T-helper 2 cell treated with Interferon-gamma antibody and Interleukin-4, amounts not matched to agents 5 μg/mL and 100 μg/mL, for 36 hours (primary cell): ENCODE measurements around the gene EI24.

Source experiments
- DNase-seq: peaks from one replicate; pipeline ENCODE4 v3.0.0; 2021; ENCODE audit warnings: low spot score
- H3K27ac Mint-ChIP-seq: one replicate; pipeline ENCODE4 v1.8.0; 2021; ENCODE audit warnings: mild to moderate bottlenecking, mixed read lengths
- H3K27me3 Mint-ChIP-seq: one replicate; pipeline ENCODE4 v1.8.0; 2021; ENCODE audit warnings: low read depth, mixed read lengths
- H3K36me3 Mint-ChIP-seq: one replicate; pipeline ENCODE4 v1.8.0; 2021; ENCODE audit warnings: low read depth, mixed read lengths
- H3K4me1 Mint-ChIP-seq: one replicate; pipeline ENCODE4 v1.8.0; 2021; ENCODE audit warnings: low read depth, mixed read lengths
- H3K4me3 Mint-ChIP-seq: one replicate; pipeline ENCODE4 v1.8.0; 2022; ENCODE audit warnings: mild to moderate bottlenecking, moderate library complexity, mixed read lengths
- H3K9me3 Mint-ChIP-seq: one replicate; pipeline ENCODE4 v1.8.0; 2021; ENCODE audit warnings: mixed read lengths

The EI24 gene

DNA sequence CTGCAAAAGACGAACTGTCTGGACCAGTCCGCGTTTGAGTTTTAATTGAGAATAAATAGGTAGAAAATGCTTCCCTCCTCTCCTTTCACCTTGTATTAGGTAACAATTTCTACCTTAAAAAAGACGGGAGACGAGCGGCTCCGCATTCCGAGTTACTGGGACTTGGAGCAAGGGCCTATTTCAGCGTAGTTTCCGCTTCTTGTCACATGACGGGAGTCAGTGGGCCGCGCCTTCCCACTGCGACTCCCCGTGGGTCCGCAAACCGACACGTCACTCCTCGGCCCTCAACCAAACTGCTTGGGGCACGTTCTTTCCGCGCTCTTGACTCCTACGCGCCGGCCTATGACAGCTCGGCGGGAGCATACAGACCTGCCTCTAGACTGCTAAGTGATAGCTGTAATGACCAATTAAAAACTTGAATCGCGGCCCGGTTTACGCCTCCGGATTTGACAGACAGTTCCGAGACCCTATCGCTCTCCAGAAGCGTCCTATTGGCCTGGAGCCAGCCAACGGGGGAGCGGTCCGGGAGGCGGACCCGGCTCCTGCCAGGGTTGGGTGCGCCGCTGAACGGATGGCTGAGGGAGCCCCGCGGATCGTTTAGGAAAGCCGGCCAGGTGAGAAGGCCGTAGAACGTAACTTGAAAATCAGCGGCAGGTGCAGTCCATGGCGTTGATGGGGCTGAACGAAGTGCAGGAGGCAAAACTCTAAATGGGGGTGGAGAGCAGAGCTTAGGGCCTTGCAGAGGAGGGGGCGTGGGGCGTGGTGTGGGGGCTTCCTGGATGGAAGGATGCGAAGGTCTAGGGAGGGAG is 23.2 kb downstream of the EI24 start, which contains the start of gene STT3A:
STT3A (plus strand) TSS at position 548 of the 809 bp plus-strand sequence. CDS start 3,064 bp downstream, outside the sequence.
- Mint-ChIP-seq H3K4me3 (peak within 1 kb of the TSS; percentile 100), H3K9me3 (no peaks in the 10 kb centered on the region), H3K36me3 (peaks cover 34% of the 10 kb centered on the region), H3K27me3 (no peaks in the 10 kb centered on the region), H3K27ac (peak within 1 kb of the TSS; percentile 96), H3K4me1 (peaks cover 35% of the 10 kb centered on the region)
- peak; percentile 99 for DNase-seq

DNA sequence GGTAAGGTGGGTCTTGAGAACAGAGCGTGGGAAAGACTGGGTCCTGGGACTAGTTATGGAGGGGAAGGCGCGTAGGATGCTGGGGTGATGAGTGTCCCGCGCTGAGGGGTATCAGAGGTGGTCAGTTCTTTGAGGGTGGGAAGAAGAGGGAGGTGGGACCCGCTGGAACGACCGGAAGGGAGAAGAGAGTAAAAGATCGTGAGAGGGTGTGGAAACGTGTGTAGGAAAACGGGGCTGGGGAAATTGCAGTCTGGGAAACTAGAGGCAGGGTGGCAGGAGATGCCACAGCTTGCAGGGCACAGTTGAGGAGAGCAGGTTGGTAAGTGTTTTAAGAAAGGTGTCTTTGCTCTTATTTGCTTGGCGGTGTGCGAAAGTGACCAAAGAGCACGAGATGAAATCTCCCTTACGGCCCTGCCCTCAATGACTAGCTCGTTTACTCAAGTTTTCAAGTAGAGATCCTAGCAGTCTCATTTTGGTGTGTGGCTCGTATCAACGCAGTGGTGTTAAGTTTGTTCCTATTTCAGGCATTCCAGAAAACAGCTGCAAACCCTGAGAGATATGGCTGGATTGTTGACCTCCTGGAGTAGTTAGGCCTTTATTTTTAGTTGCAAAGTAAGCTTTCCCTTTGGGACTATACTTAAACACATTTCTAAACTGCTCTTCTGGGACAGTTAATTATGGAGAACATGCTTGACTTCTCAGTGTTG is 24.0 kb downstream of the EI24 start:
- DNase-seq = no peak
- Mint-ChIP-seq H3K4me1 (peaks cover 34% of the 10 kb centered on the region), H3K9me3 (no peaks in the 10 kb centered on the region), H3K4me3 (peak overlapping the region; percentile 100), H3K36me3 (peaks cover 41% of the 10 kb centered on the region), H3K27me3 (no peaks in the 10 kb centered on the region), H3K27ac (peak overlapping the region; percentile 96)

DNA sequence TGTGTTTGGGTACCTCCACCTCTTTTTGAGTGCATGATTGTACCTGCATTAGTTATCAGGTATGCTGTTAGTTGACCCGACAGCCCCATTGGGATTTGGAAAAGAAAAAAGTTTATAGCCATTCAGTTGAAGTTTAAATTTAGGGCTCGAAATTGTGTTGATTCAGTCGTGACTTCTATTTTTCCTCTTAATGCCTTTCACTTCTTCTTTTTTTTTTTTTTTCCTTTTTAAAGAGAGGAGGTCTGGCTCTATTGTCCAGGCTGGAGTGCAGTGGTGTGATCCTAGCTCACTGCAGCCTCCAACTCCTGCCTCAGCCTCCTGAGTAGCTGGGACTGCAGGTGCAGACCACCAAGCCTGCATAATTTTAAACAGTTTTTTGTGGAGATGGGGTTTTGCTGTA is 25.7 kb downstream of the EI24 start:
- Mint-ChIP-seq H3K9me3 (no peaks in the 10 kb centered on the region), H3K4me3 (peak overlapping the region; percentile 100), H3K36me3 (peaks cover 49% of the 10 kb centered on the region), H3K4me1 (peaks cover 28% of the 10 kb centered on the region), H3K27me3 (no peaks in the 10 kb centered on the region), H3K27ac (peak overlapping the region; percentile 53)
- no peak for DNase-seq

DNA sequence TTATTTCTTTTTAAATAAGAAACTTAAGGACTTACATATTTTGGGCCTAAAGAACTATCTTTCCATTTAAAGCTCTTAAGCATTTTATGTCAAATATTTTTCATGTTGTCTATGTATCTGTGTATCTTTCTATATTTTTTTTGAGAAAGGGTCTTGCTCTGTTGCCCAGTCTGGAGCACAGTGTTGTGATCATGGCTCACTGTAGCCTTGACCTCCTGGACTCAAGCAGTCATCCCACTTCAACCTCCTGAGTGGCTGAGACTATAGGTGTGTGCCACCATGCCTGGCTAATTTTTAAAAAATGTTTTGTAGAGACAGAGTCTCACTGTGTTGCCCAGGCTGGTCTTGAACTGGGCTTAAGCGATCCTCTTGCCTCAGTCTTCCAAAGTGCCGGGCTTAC is 31.4 kb downstream of the EI24 start:
- Mint-ChIP-seq H3K27ac (no peak overlapping the region), H3K4me1 (peaks cover 6% of the 10 kb centered on the region), H3K9me3 (no peaks in the 10 kb centered on the region), H3K4me3 (no peak overlapping the region), H3K27me3 (no peaks in the 10 kb centered on the region), H3K36me3 (peaks cover 67% of the 10 kb centered on the region)
- no peak for DNase-seq

DNA sequence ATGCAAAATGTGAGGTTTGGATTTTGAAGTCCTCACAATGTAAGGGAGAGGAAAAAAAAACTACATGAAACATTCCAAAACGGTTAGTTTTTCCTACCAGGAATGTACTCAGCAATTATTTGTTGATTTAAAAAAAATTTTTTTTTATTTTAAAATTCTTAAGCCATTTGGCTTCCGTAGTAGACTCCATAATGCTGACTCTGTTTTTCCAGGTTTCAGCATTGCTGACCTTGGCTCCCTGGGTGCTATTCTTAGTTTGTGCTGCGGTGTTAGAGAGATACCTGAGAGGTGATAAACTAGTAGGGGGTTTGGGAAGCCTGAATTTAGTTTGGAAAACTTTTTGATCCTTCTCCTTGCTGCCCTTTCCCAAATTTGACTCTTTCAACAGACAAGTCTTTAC is 33.9 kb downstream of the EI24 start:
- no peak overlapping the region for H3K4me3 Mint-ChIP-seq
- DNase-seq = no peak
- H3K36me3 Mint-ChIP-seq = peaks cover 65% of the 10 kb centered on the region
- H3K27me3 Mint-ChIP-seq = no peaks in the 10 kb centered on the region
- no peaks in the 10 kb centered on the region for H3K9me3 Mint-ChIP-seq
- peaks cover 2% of the 10 kb centered on the region for H3K4me1 Mint-ChIP-seq
- no peak overlapping the region for H3K27ac Mint-ChIP-seq

DNA sequence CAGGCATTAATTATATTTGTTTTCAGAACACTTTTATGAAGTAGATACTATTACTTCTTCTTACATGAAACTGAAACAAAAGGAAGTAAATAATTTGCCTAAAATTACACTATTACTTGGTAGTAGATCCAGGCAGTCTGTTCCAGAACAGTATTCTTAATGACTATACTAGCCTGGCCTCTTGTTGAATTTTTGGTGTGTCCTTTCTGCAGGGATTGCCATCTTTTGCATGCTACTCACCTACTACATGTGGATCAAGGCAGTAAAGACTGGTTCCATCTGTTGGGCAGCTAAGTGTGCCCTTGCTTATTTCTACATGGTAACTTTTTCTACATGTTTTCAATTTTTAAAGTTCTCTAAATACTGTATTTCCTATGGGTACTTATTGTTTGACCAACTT is 36.1 kb downstream of the EI24 start:
- Mint-ChIP-seq H3K27ac (no peak overlapping the region), H3K27me3 (no peaks in the 10 kb centered on the region), H3K4me1 (peaks cover 2% of the 10 kb centered on the region), H3K9me3 (no peaks in the 10 kb centered on the region), H3K36me3 (peaks cover 71% of the 10 kb centered on the region), H3K4me3 (no peak overlapping the region)
- DNase-seq = no peak

DNA sequence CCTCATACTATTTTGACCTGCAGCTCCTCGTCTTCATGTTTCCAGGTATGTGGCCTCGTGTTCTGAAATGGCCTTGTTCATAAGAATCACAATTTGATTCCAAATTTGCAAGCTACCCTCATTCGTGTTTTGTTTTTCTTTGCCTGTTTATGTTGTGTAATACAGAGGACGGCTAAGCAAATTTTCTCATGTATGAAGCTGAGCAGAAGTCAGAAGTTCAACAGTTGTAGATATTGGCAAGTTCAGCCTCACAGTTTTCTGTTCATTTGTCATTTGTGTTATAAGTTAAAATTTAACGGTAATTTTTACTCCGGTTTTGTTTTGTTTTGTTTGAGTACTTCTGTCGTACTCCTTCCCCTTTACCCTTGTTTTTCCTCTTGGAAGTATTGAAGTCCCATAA is 40.3 kb downstream of the EI24 start:
- Mint-ChIP-seq H3K4me3 (no peak overlapping the region), H3K4me1 (peaks cover 2% of the 10 kb centered on the region), H3K9me3 (no peaks in the 10 kb centered on the region), H3K27me3 (no peaks in the 10 kb centered on the region), H3K36me3 (peaks cover 68% of the 10 kb centered on the region), H3K27ac (no peak overlapping the region)
- no peak for DNase-seq

DNA sequence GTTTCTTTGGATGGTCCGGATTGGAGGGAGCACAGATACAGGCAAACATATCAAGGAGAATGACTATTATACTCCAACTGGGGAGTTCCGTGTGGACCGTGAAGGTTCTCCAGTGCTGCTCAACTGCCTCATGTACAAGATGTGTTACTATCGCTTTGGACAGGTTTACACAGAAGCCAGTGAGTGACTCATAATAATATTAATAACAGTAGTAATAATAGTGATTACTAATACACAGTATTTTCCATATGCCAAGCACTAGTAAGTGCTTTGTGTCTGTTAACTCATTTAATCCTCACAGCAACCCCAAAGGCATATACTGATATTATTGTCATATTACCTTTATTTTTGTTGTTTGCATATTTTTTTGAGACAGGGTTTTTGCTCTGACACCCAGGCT is 49.1 kb downstream of the EI24 start:
- no peaks in the 10 kb centered on the region for H3K4me1 Mint-ChIP-seq
- H3K36me3 Mint-ChIP-seq = peaks cover 65% of the 10 kb centered on the region
- no peaks in the 10 kb centered on the region for H3K9me3 Mint-ChIP-seq
- no peak for DNase-seq
- H3K27me3 Mint-ChIP-seq = no peaks in the 10 kb centered on the region
- no peak overlapping the region for H3K4me3 Mint-ChIP-seq
- no peak overlapping the region for H3K27ac Mint-ChIP-seq

DNA sequence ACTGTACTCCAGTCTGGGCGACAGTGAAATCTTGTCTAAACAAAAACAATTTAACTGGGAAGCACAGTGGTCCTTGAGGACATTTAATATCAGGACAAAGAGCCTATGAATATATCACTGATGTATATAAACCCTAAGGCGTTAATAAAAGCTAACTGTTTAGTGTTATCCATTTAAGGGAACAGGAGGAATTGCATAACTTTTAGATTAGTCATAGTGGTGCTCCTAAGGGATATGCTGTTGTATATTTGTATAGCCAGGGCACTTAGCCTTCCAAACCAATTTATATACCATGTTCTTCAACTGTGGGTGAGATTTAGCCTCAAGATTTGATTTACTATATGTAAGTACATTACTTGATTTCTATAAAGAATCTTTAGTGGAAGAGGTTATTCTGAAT is 52.7 kb downstream of the EI24 start:
- peaks cover 53% of the 10 kb centered on the region for H3K36me3 Mint-ChIP-seq
- no peak overlapping the region for H3K4me3 Mint-ChIP-seq
- H3K4me1 Mint-ChIP-seq = peaks cover 7% of the 10 kb centered on the region
- H3K9me3 Mint-ChIP-seq = no peaks in the 10 kb centered on the region
- no peak overlapping the region for H3K27ac Mint-ChIP-seq
- no peak for DNase-seq
- H3K27me3 Mint-ChIP-seq = no peaks in the 10 kb centered on the region

DNA sequence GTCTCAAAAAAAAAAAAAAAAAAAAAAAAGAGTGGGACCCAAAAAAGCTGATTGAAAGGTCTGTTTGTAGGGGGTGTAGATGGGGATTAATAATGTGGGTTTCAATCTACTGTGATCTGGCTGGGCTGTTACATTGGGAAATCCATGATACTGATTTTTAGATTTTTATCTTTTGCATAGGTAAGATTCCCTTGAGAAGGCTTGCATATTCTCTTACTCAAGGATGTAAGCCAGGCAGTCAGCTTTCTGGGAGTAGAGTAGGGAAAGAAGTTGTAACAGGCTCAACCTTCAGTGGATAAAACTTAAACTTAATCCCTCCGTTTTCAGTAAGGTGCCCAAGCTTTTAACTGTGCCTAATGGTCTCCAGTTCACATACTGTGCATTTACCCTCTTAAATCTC is 53.8 kb downstream of the EI24 start:
- Mint-ChIP-seq H3K36me3 (peaks cover 53% of the 10 kb centered on the region), H3K9me3 (no peaks in the 10 kb centered on the region), H3K27me3 (no peaks in the 10 kb centered on the region), H3K4me1 (peaks cover 14% of the 10 kb centered on the region), H3K27ac (peak overlapping the region; percentile 16), H3K4me3 (no peak overlapping the region)
- no peak for DNase-seq

DNA sequence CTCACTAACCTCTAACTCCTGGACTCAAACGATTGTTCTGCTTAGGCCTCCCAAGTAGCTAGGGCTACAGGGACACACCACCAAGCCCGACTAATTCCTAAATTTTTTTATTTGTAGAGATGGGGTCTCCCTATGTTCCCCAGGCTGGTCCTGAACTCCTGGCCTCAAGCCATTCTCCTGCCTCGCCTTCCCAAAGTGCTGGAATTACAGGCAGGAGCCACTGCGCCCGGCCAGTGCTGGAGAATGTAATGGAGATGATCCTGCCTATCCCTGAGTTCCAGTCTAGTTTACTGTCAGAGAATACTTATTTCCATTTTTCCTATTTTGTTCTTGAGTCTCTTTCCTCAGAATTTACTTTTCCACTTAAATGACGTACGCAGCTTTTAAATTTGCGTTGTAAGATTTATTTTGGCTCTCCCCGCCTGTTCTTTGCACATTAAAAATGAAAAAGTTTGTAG is 55.5 kb downstream of the EI24 start, which contains the start of gene CHEK1:
CHEK1 (plus strand) TSS at position 408 of the 458 bp plus-strand sequence. CDS start 1,606 bp downstream, outside the sequence.
- no peaks in the 10 kb centered on the region for H3K9me3 Mint-ChIP-seq
- H3K4me1 Mint-ChIP-seq = peaks cover 16% of the 10 kb centered on the region
- no peaks in the 10 kb centered on the region for H3K27me3 Mint-ChIP-seq
- H3K4me3 Mint-ChIP-seq = peak within 1 kb of the TSS; percentile 92
- H3K27ac Mint-ChIP-seq = peak within 1 kb of the TSS; percentile 98
- no peak for DNase-seq
- H3K36me3 Mint-ChIP-seq = peaks cover 42% of the 10 kb centered on the region

DNA sequence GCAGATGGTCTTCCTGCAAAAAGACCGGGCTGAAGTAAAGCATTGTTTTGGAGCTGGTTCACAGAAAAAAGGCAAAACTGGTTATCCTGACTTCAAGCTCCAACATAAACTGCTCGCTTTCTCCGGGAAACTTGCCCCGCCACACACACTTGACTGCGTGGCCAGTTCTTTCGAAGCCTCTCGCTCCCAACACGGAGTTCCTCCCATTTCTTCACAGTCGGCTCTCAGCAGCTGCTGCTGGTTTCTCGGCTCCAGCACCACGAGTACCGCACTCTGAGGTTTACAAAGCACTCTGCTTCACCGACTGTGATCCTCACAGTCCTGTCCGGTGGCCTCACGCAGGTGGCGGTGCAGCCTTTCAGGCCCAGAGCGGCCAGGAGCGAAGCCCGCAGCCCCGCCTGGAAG is 56.0 kb downstream of the EI24 start:
- Mint-ChIP-seq H3K36me3 (peaks cover 40% of the 10 kb centered on the region), H3K4me3 (peak overlapping the region; percentile 92), H3K27me3 (no peaks in the 10 kb centered on the region), H3K4me1 (peaks cover 16% of the 10 kb centered on the region), H3K27ac (peak overlapping the region; percentile 98), H3K9me3 (no peaks in the 10 kb centered on the region)
- no peak for DNase-seq

DNA sequence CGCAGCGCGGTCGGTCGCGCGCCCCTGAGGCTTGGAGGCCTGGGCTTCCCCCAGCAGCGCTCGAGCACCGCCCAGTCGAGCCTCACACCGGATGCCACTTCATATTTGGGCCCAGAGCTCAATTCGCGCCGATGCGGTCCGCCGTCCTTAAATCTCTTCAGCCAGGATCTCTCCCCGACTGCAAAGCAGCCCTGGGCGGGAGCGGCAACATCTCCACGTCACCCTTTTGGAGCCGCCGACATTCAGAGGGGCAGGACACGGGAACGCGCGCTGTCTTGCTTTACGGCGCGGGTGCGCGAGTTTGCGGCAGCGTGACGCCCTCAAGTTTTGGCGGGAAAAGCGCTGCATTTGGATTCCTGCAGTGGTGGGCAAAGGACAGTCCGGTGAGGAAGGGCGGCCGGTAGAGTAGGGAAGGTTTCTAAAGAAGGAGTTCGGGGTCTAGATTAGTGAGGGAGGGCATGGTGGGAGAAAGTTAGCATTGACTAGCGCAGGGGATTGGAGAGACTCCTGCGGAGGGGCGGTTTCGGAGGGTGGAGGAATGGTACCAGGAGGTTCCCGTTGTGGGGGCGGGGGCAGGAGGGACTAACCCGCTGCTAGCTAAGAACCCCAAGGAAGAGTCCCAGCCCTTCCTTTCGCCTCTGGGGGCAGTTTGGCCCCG is 56.5 kb downstream of the EI24 start:
- DNase-seq = peak; percentile 88
- Mint-ChIP-seq H3K27ac (peak overlapping the region; percentile 98), H3K9me3 (no peaks in the 10 kb centered on the region), H3K4me3 (peak overlapping the region; percentile 92), H3K36me3 (peaks cover 39% of the 10 kb centered on the region), H3K27me3 (no peaks in the 10 kb centered on the region), H3K4me1 (peaks cover 18% of the 10 kb centered on the region)
